ENCODE measurements around the gene XPO6. TPM values are rescaled to one million over a fixed set of nuclear protein-coding genes. Genes with fewer than 3 reads are reported as not detected.

XPO6 gene
- total RNA-seq, 3 donors from 2014 or later = 97.6 to 138 (median 114) TPM

DNA sequence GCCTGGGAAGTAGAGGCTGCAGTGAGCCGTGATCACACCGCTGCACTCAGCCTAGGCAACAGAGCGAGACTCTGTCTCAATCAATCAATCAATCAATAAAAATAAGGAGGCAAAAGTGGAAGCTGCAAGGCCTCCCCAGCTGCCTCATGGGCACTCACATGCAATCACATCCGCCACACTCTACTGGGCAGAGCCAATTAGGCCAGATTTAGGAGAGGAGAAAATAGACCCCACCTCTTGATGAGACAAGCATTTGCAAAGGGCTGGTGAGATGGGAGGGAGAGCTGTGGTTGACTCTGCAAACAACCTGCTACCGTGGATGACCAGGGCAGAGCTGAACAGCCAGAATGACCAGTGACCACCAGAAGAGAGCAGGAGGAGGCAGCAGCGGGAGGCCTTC, 133.5 kb downstream of the XPO6 start:
- no peak overlapping the region for H3K4me3 ChIP-seq
- H3K9me3 ChIP-seq = no peaks in the 10 kb centered on the region
- TF ChIP-seq, protein P1, sequence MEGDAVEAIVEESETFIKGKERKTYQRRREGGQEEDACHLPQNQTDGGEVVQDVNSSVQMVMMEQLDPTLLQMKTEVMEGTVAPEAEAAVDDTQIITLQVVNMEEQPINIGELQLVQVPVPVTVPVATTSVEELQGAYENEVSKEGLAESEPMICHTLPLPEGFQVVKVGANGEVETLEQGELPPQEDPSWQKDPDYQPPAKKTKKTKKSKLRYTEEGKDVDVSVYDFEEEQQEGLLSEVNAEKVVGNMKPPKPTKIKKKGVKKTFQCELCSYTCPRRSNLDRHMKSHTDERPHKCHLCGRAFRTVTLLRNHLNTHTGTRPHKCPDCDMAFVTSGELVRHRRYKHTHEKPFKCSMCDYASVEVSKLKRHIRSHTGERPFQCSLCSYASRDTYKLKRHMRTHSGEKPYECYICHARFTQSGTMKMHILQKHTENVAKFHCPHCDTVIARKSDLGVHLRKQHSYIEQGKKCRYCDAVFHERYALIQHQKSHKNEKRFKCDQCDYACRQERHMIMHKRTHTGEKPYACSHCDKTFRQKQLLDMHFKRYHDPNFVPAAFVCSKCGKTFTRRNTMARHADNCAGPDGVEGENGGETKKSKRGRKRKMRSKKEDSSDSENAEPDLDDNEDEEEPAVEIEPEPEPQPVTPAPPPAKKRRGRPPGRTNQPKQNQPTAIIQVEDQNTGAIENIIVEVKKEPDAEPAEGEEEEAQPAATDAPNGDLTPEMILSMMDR (IDR thresholded peaks at IDR 0.05) = no peak
- H3K36me3 ChIP-seq (ENCODE audit: low read depth) = no peaks in the 10 kb centered on the region
- intact Hi-C loops (cut with DNase I, micrococcal nuclease) = no loop called here
- no peak for DNase-seq
- no peak for ATAC-seq
- peaks cover 5% of the 10 kb centered on the region for H3K4me1 ChIP-seq (ENCODE audit: low read depth)

- intact Hi-C loops (cut with DNase I, micrococcal nuclease) = no loop called here
- Histone ChIP-seq H3K4me1 (ENCODE audit: low read depth) (no peaks in the 10 kb centered on the region), H3K36me3 (ENCODE audit: low read depth) (no peaks in the 10 kb centered on the region), H3K4me3 (no peak overlapping the region), H3K9me3 (no peaks in the 10 kb centered on the region)
- TF ChIP-seq, protein P1 (IDR thresholded peaks at IDR 0.05) = no peak
- ATAC-seq = no peak
- DNase-seq = no peak
Observed at GRCh38 chr16:28073836-28074235, 137.9 kb downstream of the XPO6 start.

DNA sequence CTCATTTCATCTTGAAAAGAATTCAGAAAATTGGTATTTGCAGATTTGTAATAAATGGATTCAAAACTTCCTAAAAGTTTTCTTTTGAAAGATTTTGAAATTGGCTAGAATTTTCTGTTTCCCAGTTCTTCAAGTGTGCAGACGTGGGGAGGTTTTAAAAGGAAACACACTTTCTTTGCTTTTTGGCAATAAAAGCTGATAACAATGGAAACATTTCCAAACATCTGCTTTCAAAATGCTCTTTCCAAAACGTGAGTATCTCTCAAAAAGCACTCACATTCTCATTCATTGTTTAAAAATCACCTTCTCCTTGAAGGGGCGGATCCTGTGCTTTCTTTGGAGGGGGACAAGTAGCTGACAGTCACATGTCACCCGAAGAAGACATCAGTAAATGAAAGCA, 139.7 kb downstream of the XPO6 start:
- intact Hi-C loops (cut with DNase I, micrococcal nuclease) = no loop called here
- no peaks in the 10 kb centered on the region for H3K4me1 ChIP-seq (ENCODE audit: low read depth)
- DNase-seq (no peak), ATAC-seq (no peak)
- no peaks in the 10 kb centered on the region for H3K36me3 ChIP-seq (ENCODE audit: low read depth)
- H3K9me3 ChIP-seq = no peaks in the 10 kb centered on the region
- no peak overlapping the region for H3K4me3 ChIP-seq
- TF ChIP-seq, protein P1 (IDR thresholded peaks at IDR 0.05) = no peak

DNA sequence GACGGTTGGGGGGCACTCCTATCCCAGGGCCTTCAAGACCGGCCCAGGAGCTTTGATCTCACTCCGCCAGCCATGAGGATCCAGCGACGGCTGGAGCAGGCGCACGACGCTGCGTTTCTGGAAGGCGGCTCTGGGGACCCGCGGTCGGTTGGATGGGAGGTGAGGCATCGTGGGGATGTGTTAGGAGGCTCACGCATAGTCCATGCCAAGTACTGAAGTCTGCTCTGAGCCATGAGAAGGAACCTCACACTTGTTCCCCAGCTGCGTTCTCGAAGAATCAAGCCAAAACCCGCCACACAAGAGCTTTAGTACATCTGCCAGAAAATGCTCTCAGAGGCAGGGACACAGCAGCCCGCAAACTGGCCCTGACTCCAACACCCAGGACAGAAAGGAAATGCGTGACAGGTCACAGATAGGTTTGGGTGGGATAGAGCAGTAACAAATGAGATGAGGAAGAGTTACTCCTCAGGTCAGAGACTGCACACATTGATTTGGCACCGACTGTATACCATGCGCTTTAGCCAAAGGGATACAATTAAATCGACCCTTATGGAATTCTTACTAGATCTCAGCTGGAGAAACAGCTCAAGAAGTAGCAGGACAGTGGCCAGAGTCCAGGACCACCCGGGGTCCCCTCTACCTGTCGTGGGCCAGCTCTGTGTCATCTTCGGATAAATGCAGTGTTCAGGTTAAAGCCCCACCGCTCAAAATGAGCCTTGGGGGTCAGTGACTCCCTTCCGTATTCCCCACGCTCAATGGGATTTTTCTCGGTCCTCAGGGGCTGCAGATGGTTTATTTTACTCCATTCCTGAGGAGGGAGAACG, 141.6 kb downstream of the XPO6 start:
- Histone ChIP-seq H3K4me3 (no peak overlapping the region), H3K9me3 (no peaks in the 10 kb centered on the region), H3K36me3 (ENCODE audit: low read depth) (no peaks in the 10 kb centered on the region), H3K4me1 (ENCODE audit: low read depth) (no peaks in the 10 kb centered on the region)
- ATAC-seq (no peak), DNase-seq (peak in 1 of 3 donors; percentile 40)
- TF ChIP-seq, protein P1 (IDR thresholded peaks at IDR 0.05) = no peak
- intact Hi-C loops (cut with DNase I, micrococcal nuclease) = no loop called here

GRCh38 chr16:28068976-28069375, 142.8 kb downstream of the XPO6 start:
- no peaks in the 10 kb centered on the region for H3K4me1 ChIP-seq (ENCODE audit: low read depth)
- H3K9me3 ChIP-seq = no peaks in the 10 kb centered on the region
- ATAC-seq (no peak), DNase-seq (no peak)
- no peak overlapping the region for H3K4me3 ChIP-seq
- no peaks in the 10 kb centered on the region for H3K36me3 ChIP-seq (ENCODE audit: low read depth)
- TF ChIP-seq, protein P1 (IDR thresholded peaks at IDR 0.05) = no peak
- intact Hi-C loops (cut with DNase I, micrococcal nuclease) = no loop called here

Data from mucosa of descending colon (tissue), 3 donors.